Measurements from ENCODE around the gene CCL26. TPM values are rescaled to one million over a fixed set of nuclear protein-coding genes. Genes with fewer than 3 reads are reported as not detected.
A peak's percentile ranks its signal among the peaks of the same experiment; 100 is the strongest.
"Not testable (repeated sequence)": the region's sequence is repeated elsewhere in the genome, so short reads cannot be mapped to it uniquely, and the experiment has no call there.

The CCL26 gene
- total RNA-seq, 2 experiments from 2014 or later = not detected

DNA sequence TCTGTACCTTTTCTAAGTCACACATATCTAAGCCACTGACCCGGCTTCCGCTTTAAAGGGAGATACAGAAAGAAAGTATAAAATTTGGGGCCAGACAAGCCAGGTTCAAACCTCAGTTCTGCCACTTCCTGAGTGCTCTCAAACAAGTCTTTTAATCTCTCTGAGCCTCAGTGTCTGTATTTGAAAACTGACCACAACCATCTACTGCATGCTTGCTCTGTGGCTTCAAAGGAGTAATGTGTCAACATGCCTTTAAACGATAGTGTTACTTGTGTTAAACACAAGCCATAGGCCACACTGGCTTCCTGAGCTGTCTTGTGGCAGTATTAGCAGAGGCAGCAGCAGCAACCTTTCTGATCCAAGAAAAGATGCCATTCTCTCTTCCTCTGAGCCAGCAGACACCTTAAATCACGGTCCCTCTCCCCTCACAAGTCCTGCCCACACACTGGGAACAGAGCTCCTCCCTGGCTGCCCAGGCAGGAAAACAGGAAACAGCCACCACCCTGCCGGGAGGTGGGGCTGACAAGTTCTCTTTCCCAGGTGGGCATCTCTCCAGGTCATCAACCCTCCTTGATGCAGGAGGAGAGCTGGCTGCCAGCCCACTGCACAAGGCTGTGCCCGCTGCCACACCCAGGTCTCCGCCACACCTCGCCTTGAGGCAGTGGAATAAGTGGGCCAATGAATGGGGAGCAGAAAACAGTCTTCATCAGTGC, 44.0 kb downstream of the CCL26 start:
- H3K27me3 Mint-ChIP-seq = no peaks in the 10 kb centered on the region
- no peaks in the 10 kb centered on the region for H3K9me3 Mint-ChIP-seq
- POLR2A ChIA-PET = interaction anchor here (0.7 to 1.3 kb wide), 2 partner anchors 11 to 16 kb away, joined by 3 to 18 read pairs; partner anchors contain the start of gene HIP1
- H3K36me3 Mint-ChIP-seq (ENCODE audit: low read depth) = no peaks in the 10 kb centered on the region
- peak overlapping the region; percentile 84 for H3K27ac Mint-ChIP-seq
- DNase-seq = peak; percentile 65
- H3K4me1 Mint-ChIP-seq = peaks cover 27% of the 10 kb centered on the region
- CTCF ChIA-PET = interaction anchor here (0.7 to 1.3 kb wide), 2 partner anchors 34 to 1775 kb away, joined by 3 to 7 read pairs; no protein-coding TSS in a partner anchor
- H3K4me3 Mint-ChIP-seq = peak overlapping the region; percentile 10

DNA sequence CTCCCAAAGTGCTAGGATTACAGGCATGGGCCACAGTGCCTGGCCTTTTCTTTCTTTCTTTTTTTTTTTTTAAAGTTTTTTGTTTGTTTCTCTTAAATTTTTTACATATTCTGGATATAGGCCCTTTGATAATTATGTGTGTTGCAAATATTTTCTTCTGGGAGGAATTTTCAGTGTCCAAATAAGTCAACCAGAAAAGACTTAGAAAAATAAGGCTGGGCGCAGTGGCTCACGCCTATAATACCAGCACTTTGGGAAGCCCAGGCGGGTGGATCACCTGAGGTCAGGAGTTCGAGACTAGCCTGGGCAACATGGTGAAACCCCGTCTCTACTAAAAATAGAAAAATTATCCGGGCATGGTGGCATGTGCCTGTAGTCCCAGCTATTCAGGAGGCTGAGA, 44.7 kb downstream of the CCL26 start:
- not testable (repeated sequence) for H3K36me3 Mint-ChIP-seq (ENCODE audit: low read depth); H3K9me3 Mint-ChIP-seq

DNA sequence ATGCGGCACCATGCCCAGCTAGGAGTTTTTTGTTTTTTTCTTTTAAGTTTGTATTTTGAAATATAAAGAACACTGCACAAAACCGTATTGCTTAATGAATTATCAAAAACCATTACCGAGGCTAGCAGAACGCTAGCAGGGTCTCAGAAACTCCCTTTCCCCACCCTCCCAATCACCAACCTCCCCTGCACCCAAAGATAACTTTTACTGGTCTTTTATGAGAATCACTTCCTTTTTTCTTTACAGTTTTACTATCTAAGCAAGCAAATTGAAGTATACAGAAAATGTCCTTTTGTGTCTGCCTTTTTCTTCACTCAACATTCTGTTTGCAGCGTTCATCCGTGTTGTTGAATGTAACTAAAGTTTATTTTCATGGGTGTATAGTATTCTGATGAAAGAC, 46.7 kb downstream of the CCL26 start:
- Mint-ChIP-seq H3K27ac (no peak overlapping the region), H3K4me1 (peaks cover 26% of the 10 kb centered on the region), H3K9me3 (no peaks in the 10 kb centered on the region), H3K4me3 (no peak overlapping the region), H3K27me3 (no peaks in the 10 kb centered on the region), H3K36me3 (ENCODE audit: low read depth) (no peaks in the 10 kb centered on the region)
- ChIA-PET CTCF (interaction anchor here (0.5 kb wide), 1 partner anchor 30 kb away, joined by 4 read pairs; no protein-coding TSS in a partner anchor), POLR2A (no interaction called here)
- no peak for DNase-seq

More for the DNA sequence above, 44.7 kb downstream of the CCL26 start:
- ChIA-PET CTCF (interaction anchor here (0.7 to 1.3 kb wide), 2 partner anchors 35 to 1775 kb away, joined by 3 to 7 read pairs; no protein-coding TSS in a partner anchor), POLR2A (interaction anchor here (0.9 to 1.3 kb wide), 2 partner anchors 10 to 12 kb away, joined by 3 to 18 read pairs; partner anchors contain the start of gene HIP1)
- H3K4me3 Mint-ChIP-seq, DNase-seq, H3K27me3 Mint-ChIP-seq: not testable (repeated sequence)
- peak overlapping the region; percentile 84 for H3K27ac Mint-ChIP-seq
- peaks cover 27% of the 10 kb centered on the region for H3K4me1 Mint-ChIP-seq

DNA sequence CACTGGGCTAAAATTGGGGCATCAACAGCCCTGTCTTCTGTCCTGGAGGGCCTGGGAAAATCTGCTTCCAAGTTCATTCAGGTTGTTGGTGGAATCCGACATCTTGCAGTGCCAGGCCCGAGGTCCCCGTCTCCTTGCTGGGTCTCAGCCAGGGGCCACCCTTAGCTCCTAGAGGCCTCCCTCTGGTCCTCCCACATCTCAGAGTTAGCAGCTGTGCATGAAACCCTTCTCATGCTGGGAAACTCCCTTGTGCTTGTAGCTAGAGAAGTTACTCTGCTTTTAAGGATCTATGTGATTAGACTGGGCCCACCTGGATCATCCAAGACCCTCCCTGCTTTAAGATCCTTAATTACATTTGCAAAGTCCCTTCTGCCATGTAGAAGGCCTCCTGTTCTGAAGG, 48.6 kb downstream of the CCL26 start:
- H3K4me1 Mint-ChIP-seq = peaks cover 12% of the 10 kb centered on the region
- CTCF ChIA-PET = no interaction called here
- no peaks in the 10 kb centered on the region for H3K27me3 Mint-ChIP-seq
- POLR2A ChIA-PET = no interaction called here
- H3K27ac Mint-ChIP-seq = no peak overlapping the region
- no peak for DNase-seq
- H3K36me3 Mint-ChIP-seq (ENCODE audit: low read depth) = no peaks in the 10 kb centered on the region
- H3K4me3 Mint-ChIP-seq = no peak overlapping the region
- H3K9me3 Mint-ChIP-seq = no peaks in the 10 kb centered on the region

DNA sequence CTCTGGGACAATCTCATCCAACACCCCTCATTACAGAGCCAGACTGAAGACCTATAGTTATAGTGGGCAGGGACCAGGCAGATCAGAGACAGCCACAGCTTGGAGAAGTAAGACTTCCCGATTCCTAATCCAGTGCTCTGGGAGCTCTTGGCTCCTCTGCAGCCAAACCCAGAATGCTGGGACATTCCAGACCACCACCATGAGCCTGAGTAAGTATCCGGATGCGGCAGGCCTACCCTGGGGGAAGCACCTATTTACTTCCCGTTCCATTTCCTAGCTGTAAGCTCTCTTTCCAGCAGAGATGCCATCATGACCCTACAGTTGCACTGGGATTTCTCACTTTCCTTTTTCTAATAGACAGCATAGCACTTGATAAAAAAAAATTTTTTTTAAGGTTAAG, 49.6 kb downstream of the CCL26 start:
- H3K27ac Mint-ChIP-seq = no peak overlapping the region
- ChIA-PET CTCF (no interaction called here), POLR2A (no interaction called here)
- H3K9me3 Mint-ChIP-seq = no peaks in the 10 kb centered on the region
- H3K4me1 Mint-ChIP-seq = peaks cover 1% of the 10 kb centered on the region
- H3K27me3 Mint-ChIP-seq = no peaks in the 10 kb centered on the region
- no peak overlapping the region for H3K4me3 Mint-ChIP-seq
- H3K36me3 Mint-ChIP-seq (ENCODE audit: low read depth) = no peaks in the 10 kb centered on the region
- DNase-seq = no peak

DNA sequence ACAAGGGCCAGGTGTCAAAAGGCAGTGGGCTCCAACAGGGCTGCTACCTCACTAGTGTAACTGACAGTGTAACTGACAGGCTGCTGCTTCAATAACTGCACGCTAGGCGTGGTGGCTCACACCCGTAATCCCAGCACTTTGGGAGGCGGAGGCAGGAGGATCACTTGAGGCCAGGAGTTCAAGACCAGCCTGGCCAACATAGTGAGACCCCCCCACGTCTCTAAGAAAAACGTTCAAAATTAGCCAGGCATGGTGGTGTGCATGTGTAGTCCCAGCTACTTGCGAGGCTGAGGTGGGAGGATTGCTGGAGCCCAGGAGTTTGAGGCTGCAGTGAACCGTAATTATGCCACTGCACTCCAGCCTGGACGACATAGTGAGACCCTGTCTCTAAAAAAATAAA, 50.1 kb downstream of the CCL26 start:
- POLR2A ChIA-PET = interaction anchor here (0.6 kb wide), 1 partner anchor 310 kb away, joined by 3 read pairs; no protein-coding TSS in a partner anchor
- H3K36me3 Mint-ChIP-seq (ENCODE audit: low read depth); DNase-seq; H3K27ac Mint-ChIP-seq; H3K4me1 Mint-ChIP-seq; H3K27me3 Mint-ChIP-seq; H3K4me3 Mint-ChIP-seq; CTCF ChIA-PET; H3K9me3 Mint-ChIP-seq: not testable (repeated sequence)

DNA sequence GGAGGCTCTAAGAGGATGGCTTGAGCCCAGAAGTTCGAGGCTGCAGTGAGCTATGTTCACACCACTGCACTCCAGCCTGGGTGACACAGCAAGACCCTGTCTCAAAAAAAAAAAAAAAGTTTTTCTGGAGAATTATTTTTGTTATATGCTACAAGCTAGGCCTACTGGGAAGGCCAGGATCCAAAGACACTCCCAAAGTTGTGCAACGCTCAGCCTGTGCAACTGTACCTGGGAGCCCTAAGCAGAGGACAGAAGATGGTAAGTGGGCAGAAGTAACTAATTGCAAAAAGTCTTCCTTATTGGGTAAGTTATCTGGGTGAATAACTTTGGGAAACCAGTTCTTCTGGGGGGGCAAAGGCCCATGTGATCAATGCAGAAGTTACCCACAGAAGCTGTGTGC, 50.6 kb downstream of the CCL26 start:
- Mint-ChIP-seq H3K27me3 (no peaks in the 10 kb centered on the region), H3K4me3 (no peak overlapping the region), H3K36me3 (ENCODE audit: low read depth) (no peaks in the 10 kb centered on the region), H3K9me3 (no peaks in the 10 kb centered on the region), H3K4me1 (no peaks in the 10 kb centered on the region), H3K27ac (no peak overlapping the region)
- no peak for DNase-seq
- ChIA-PET CTCF (no interaction called here), POLR2A (interaction anchor here (0.6 kb wide), 1 partner anchor 310 kb away, joined by 3 read pairs; no protein-coding TSS in a partner anchor)

DNA sequence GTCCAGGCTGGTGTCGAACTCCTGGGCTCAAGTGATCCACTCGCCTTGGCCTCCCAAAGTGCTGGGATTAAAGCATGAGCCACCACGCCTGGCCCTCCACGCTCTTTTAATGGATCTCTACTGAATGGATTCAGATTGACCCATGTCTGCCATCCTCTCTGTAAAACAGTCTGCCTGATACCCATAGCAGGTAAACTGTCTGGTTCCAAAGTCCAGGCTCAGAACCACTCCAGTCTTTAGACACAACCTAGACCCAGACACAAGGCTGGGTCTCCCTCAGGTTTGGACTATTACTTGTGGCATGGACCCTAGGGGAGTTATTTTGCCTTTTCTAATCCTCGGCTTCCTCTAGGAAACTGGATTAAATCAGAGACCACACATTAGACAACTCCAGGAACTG, 52.4 kb downstream of the CCL26 start:
- Mint-ChIP-seq H3K36me3 (ENCODE audit: low read depth) (no peaks in the 10 kb centered on the region), H3K4me3 (no peak overlapping the region), H3K4me1 (no peaks in the 10 kb centered on the region), H3K27ac (no peak overlapping the region), H3K9me3 (no peaks in the 10 kb centered on the region), H3K27me3 (no peaks in the 10 kb centered on the region)
- DNase-seq = no peak
- ChIA-PET POLR2A (no interaction called here), CTCF (no interaction called here)

Other genes starting within 250 kb of the CCL26 start
- gene HIP1, start 33.3 kb downstream of the CCL26 start, total RNA-seq = 1 to 10 TPM; 5.2 to 5.4 TPM
- not detected for gene CCL24, start 41.6 kb upstream of the CCL26 start, total RNA-seq
- 10 to 100 TPM; 47.7 to 51.7 TPM for gene RHBDD2, start 106.8 kb upstream of the CCL26 start, total RNA-seq
- 10 to 100 TPM; 34.0 to 45.3 TPM for gene POR, start 142.9 kb upstream of the CCL26 start, total RNA-seq
- 10 to 100 TPM; 34.3 to 34.9 TPM for gene TMEM120A, start 222.4 kb upstream of the CCL26 start, total RNA-seq